ENCODE measurements around the gene URB1.

- TF ChIP-seq CTCF (IDR thresholded peaks at IDR 0.05) = no peak
- TF ChIP-seq POLR2A (IDR thresholded peaks at IDR 0.05) = no peak
Measured at GRCh38 chr21:32426066-32426465, 33.3 kb upstream of the URB1 start.

All from Peyer's patch (tissue), 4 donors.